GM19351 (cell line): ENCODE measurements around the gene RPS19.
"Not testable (repeated sequence)": the region's sequence is repeated elsewhere in the genome, so short reads cannot be mapped to it uniquely, and the experiment has no call there.

Experiments
- ATAC-seq: cut with Tn5 transposase; IDR thresholded peaks from one replicate; pipeline ENCODE4 v1.9.1; 2021; ENCODE audit warnings: mild to moderate bottlenecking, moderate library complexity; ENCODE audit not compliant: unreplicated experiment

The RPS19 gene

GRCh38 chr19:41859213-41859617 is 840 bp upstream of the RPS19 start:
- ATAC-seq, result no peak

GRCh38 chr19:41860419-41861115 is 512 bp downstream of the RPS19 start:
- ATAC-seq, result peak; percentile 33

GRCh38 chr19:41861116-41861768 is 1.2 kb downstream of the RPS19 start:
- no peak for ATAC-seq

GRCh38 chr19:41861846-41862245 is 1.8 kb downstream of the RPS19 start:
- no peak for ATAC-seq

- ATAC-seq, result no peak
Observed at GRCh38 chr19:41862445-41862986, 2.5 kb downstream of the RPS19 start.

GRCh38 chr19:41863209-41863931 is 3.3 kb downstream of the RPS19 start:
- ATAC-seq, result no peak

GRCh38 chr19:41864374-41864773 is 4.3 kb downstream of the RPS19 start:
- ATAC-seq, result no peak

GRCh38 chr19:41866284-41866683 is 6.2 kb downstream of the RPS19 start:
- ATAC-seq, result no peak

GRCh38 chr19:41868120-41868988 is 8.3 kb downstream of the RPS19 start:
- ATAC-seq, result no peak

- no peak for ATAC-seq
Observed at GRCh38 chr19:41868989-41869300, 8.9 kb downstream of the RPS19 start.

GRCh38 chr19:41869374-41869955 is 9.4 kb downstream of the RPS19 start:
- no peak for ATAC-seq

- no peak for ATAC-seq
Observed at GRCh38 chr19:41870401-41870873, 10.4 kb downstream of the RPS19 start.

- peak; percentile 62 for ATAC-seq
Observed at GRCh38 chr19:41871573-41872383, 11.7 kb downstream of the RPS19 start.

GRCh38 chr19:41872384-41872774 is 12.3 kb downstream of the RPS19 start:
- ATAC-seq, result no peak

GRCh38 chr19:41872775-41873647 is 13.0 kb downstream of the RPS19 start:
- no peak for ATAC-seq

- not testable (repeated sequence) for ATAC-seq
Observed at GRCh38 chr19:41875973-41876372, 15.9 kb downstream of the RPS19 start.

- ATAC-seq, result peak; percentile 72
Observed at GRCh38 chr19:41876847-41877832, 17.1 kb downstream of the RPS19 start, which contains the start of gene CD79A. Gene CD79A, plus strand, starts transcription at chr19:41877279. Its CDS starts 26 bp downstream, at chr19:41877305.
